GM18909 (cell line): Measurements from ENCODE around the gene RABL3.
A peak's percentile ranks its signal among the peaks of the same experiment; 100 is the strongest.
"Not testable (repeated sequence)": the region's sequence is repeated elsewhere in the genome, so short reads cannot be mapped to it uniquely, and the experiment has no call there.

Source experiments
- ATAC-seq: cut with Tn5 transposase; IDR thresholded peaks from one replicate; pipeline ENCODE4 v1.9.1; 2021; ENCODE audit warnings: mild to moderate bottlenecking; ENCODE audit not compliant: unreplicated experiment, poor library complexity

The RABL3 gene

GRCh38 chr3:120749843-120750242 is 7.5 kb upstream of the RABL3 start:
- ATAC-seq = no peak

- ATAC-seq = no peak
Measured at GRCh38 chr3:120745466-120745865, 3.1 kb upstream of the RABL3 start.

GRCh38 chr3:120743556-120744195 is 1.4 kb upstream of the RABL3 start:
- ATAC-seq = no peak

GRCh38 chr3:120742849-120743365 is 591 bp upstream of the RABL3 start:
- ATAC-seq = peak; percentile 21

- peak; percentile 8 for ATAC-seq
Measured at GRCh38 chr3:120741837-120742197, 499 bp downstream of the RABL3 start.

GRCh38 chr3:120741320-120741719 is 996 bp downstream of the RABL3 start:
- no peak for ATAC-seq

GRCh38 chr3:120738006-120738405 is 4.3 kb downstream of the RABL3 start:
- ATAC-seq = not testable (repeated sequence)

GRCh38 chr3:120730576-120731542 is 11.5 kb downstream of the RABL3 start:
- no peak for ATAC-seq

- ATAC-seq = no peak
Measured at GRCh38 chr3:120726791-120727190, 15.5 kb downstream of the RABL3 start.

- ATAC-seq = not testable (repeated sequence)
Measured at GRCh38 chr3:120719167-120719834, 23.0 kb downstream of the RABL3 start.

GRCh38 chr3:120713262-120713661 is 29.1 kb downstream of the RABL3 start:
- no peak for ATAC-seq

GRCh38 chr3:120710369-120710768 is 31.9 kb downstream of the RABL3 start:
- no peak for ATAC-seq

- ATAC-seq = peak; percentile 89
Measured at GRCh38 chr3:120708408-120708807, 33.9 kb downstream of the RABL3 start.

GRCh38 chr3:120706950-120707349 is 35.4 kb downstream of the RABL3 start:
- no peak for ATAC-seq

GRCh38 chr3:120705884-120706582 is 36.3 kb downstream of the RABL3 start:
- ATAC-seq = no peak

GRCh38 chr3:120699333-120699732 is 43.0 kb downstream of the RABL3 start:
- ATAC-seq = no peak

GRCh38 chr3:120693439-120694171 is 48.7 kb downstream of the RABL3 start:
- no peak for ATAC-seq

GRCh38 chr3:120689395-120689794 is 52.9 kb downstream of the RABL3 start:
- ATAC-seq = no peak

- peak; percentile 98 for ATAC-seq
Measured at GRCh38 chr3:120688121-120688520, 54.2 kb downstream of the RABL3 start.

- ATAC-seq = no peak
Measured at GRCh38 chr3:120685411-120685810, 56.9 kb downstream of the RABL3 start.
